ENCODE data around the gene CREM.

- no peak for TF ChIP-seq CTCF (IDR thresholded peaks at IDR 0.05 in 2 of 3, conservative IDR thresholded peaks at IDR 0.05 in 1 of 3; ENCODE audit: control insufficient read depth in 2 of 3, extremely low read depth in 1 of 3, insufficient read depth in 1 of 3, low read depth in 3 of 3, low read length in 3 of 3)
- no peak for TF ChIP-seq ATF2 (IDR thresholded peaks at IDR 0.05; ENCODE audit: low read length)
- no peak for TF ChIP-seq PBX3 (IDR thresholded peaks at IDR 0.05; ENCODE audit: insufficient replicate concordance, low read depth, low read length)
- TF ChIP-seq ZNF274 (IDR thresholded peaks at IDR 0.05; ENCODE audit: insufficient read depth, insufficient read length): no peak
- no peak for TF ChIP-seq TBL1XR1 (IDR thresholded peaks at IDR 0.05; ENCODE audit: low read depth, low read length)
- TF ChIP-seq ZNF592 (IDR thresholded peaks at IDR 0.05): no peak
- TF ChIP-seq NBN (IDR thresholded peaks at IDR 0.05): no peak
These were observed 77.1 kb downstream of the CREM start for GRCh38 chr10:35203745-35204144.

Measured in GM12878 (cell line).